ENCODE results near the gene ERAP2.

GRCh38 chr5:96852759-96853158, 23.5 kb upstream of the ERAP2 start:
- TF ChIP-seq CTCF (IDR thresholded peaks at IDR 0.05; ENCODE audit: low read length), result no peak
- TF ChIP-seq EZH2phosphoT487 (IDR thresholded peaks at IDR 0.05; ENCODE audit: low read length), result no peak
